HuH-7 (cell line): ENCODE data around the gene SMPD3.

Experiments used
- DNase-seq: peaks from one replicate; pipeline ENCODE4 v3.0.0; 2011; ENCODE audit warnings: low spot score

Gene SMPD3

GRCh38 chr16:68433316-68433715 is 15.0 kb downstream of the SMPD3 start:
- no peak for DNase-seq

- no peak for DNase-seq
Observed at GRCh38 chr16:68432701-68433100, 15.6 kb downstream of the SMPD3 start.

- DNase-seq: no peak
Observed at GRCh38 chr16:68429076-68429854, 19.0 kb downstream of the SMPD3 start.

GRCh38 chr16:68427649-68428303 is 20.5 kb downstream of the SMPD3 start:
- no peak for DNase-seq

- DNase-seq: no peak
Observed at GRCh38 chr16:68426347-68426652, 22.0 kb downstream of the SMPD3 start.

- DNase-seq: no peak
Observed at GRCh38 chr16:68425498-68426346, 22.6 kb downstream of the SMPD3 start.

- DNase-seq: no peak
Observed at GRCh38 chr16:68423771-68424170, 24.5 kb downstream of the SMPD3 start.

GRCh38 chr16:68422396-68422960 is 25.8 kb downstream of the SMPD3 start:
- no peak for DNase-seq

- no peak for DNase-seq
Observed at GRCh38 chr16:68421076-68421475, 27.2 kb downstream of the SMPD3 start.

GRCh38 chr16:68420366-68420942 is 27.9 kb downstream of the SMPD3 start:
- no peak for DNase-seq

- no peak for DNase-seq
Observed at GRCh38 chr16:68417711-68418301, 30.5 kb downstream of the SMPD3 start.

- DNase-seq: no peak
Observed at GRCh38 chr16:68416057-68417046, 32.0 kb downstream of the SMPD3 start.

GRCh38 chr16:68414581-68414980 is 33.7 kb downstream of the SMPD3 start:
- no peak for DNase-seq

GRCh38 chr16:68412061-68412460 is 36.2 kb downstream of the SMPD3 start:
- no peak for DNase-seq

GRCh38 chr16:68411086-68411485 is 37.2 kb downstream of the SMPD3 start:
- no peak for DNase-seq

- DNase-seq: no peak
Observed at GRCh38 chr16:68408967-68409366, 39.3 kb downstream of the SMPD3 start.

- DNase-seq: no peak
Observed at GRCh38 chr16:68408428-68408827, 39.9 kb downstream of the SMPD3 start.

- no peak for DNase-seq
Observed at GRCh38 chr16:68406458-68407152, 41.7 kb downstream of the SMPD3 start.

GRCh38 chr16:68404736-68405345 is 43.5 kb downstream of the SMPD3 start:
- DNase-seq: no peak

GRCh38 chr16:68403704-68404103 is 44.6 kb downstream of the SMPD3 start:
- no peak for DNase-seq
